WTC11 (cell line): ENCODE measurements around the gene TRABD2A. TPM values are rescaled to one million over a fixed set of nuclear protein-coding genes. Genes with fewer than 3 reads are reported as not detected.

Experiments used
- ATAC-seq: fragments of 200-7000 bp; cut with Tn5 transposase; 2 replicates; pipeline ENCODE4 v1.10.0; 2021; ENCODE audit warnings: mild to moderate bottlenecking, moderate library complexity
- CTCF ChIA-PET: fragments of 300-600 bp; sonication (Branson Sonifier 250); formaldehyde crosslinking; loops from one replicate; lab custom pipeline; 2021; ENCODE audit warnings: antibody characterized with exemption; lab: Charles Lee
- POLR2A ChIA-PET: fragments of 350-600 bp; sonication (Branson Sonifier 250); formaldehyde crosslinking; loops from one replicate; lab custom pipeline; 2021; ENCODE audit warnings: antibody characterized with exemption; lab: Charles Lee
- DNase-seq: peaks from one replicate; pipeline ENCODE4 v3.0.0; 2021; ENCODE audit warnings: low spot score
- H3K27ac Mint-ChIP-seq: 2 replicates; pipeline ENCODE4 v1.8.0; 2021; ENCODE audit warnings: mixed read lengths
- H3K27me3 Mint-ChIP-seq: 2 replicates; pipeline ENCODE4 v1.8.0; 2021; ENCODE audit warnings: low read depth, mild to moderate bottlenecking, moderate library complexity, mixed read lengths
- H3K36me3 Mint-ChIP-seq: 2 replicates; pipeline ENCODE4 v1.8.0; 2021; ENCODE audit warnings: mixed read lengths
- H3K4me1 Mint-ChIP-seq: 2 replicates; pipeline ENCODE4 v1.8.0; 2022; ENCODE audit warnings: mixed read lengths
- H3K4me3 Mint-ChIP-seq: 2 replicates; pipeline ENCODE4 v1.8.0; 2021; ENCODE audit warnings: mild to moderate bottlenecking, moderate library complexity, mixed read lengths
- H3K9me3 Mint-ChIP-seq: 2 replicates; pipeline ENCODE4 v1.8.0; 2021; ENCODE audit warnings: mixed read lengths
- CBFB ChIP-seq: sonication (generic); formaldehyde crosslinking; IDR thresholded peaks from 2 replicates; pipeline ENCODE4 v1.8.1; 2022; ENCODE audit warnings: mild to moderate bottlenecking, low read depth, missing genetic modification reagents
- GRHL2 ChIP-seq: fragments of 250-450 bp; sonication (Bioruptor Pico); IDR thresholded peaks from 2 replicates; pipeline ENCODE4 v1.8.0; 2022; ENCODE audit warnings: mild to moderate bottlenecking, moderate library complexity; ENCODE audit not compliant: insufficient replicate concordance, severe bottlenecking
- HMGA2 ChIP-seq: fragments of 250-450 bp; sonication (Bioruptor Pico); IDR thresholded peaks from 2 replicates; pipeline ENCODE4 v1.4.0; 2021; ENCODE audit warnings: mild to moderate bottlenecking, moderate library complexity
- NR2C2 ChIP-seq: sonication (generic); formaldehyde crosslinking; IDR thresholded peaks from 2 replicates; pipeline ENCODE4 v1.8.0; 2022; ENCODE audit warnings: mild to moderate bottlenecking, missing genetic modification reagents
- RELA ChIP-seq: sonication (generic); formaldehyde crosslinking; IDR thresholded peaks from 2 replicates; pipeline ENCODE4 v1.8.1; 2022; ENCODE audit warnings: missing genetic modification reagents, mild to moderate bottlenecking, borderline replicate concordance
- SMAD4 ChIP-seq: sonication (generic); formaldehyde crosslinking; IDR thresholded peaks from 2 replicates; pipeline ENCODE4 v1.8.0; 2022; ENCODE audit warnings: mild to moderate bottlenecking, missing genetic modification reagents
- TCF7 ChIP-seq: sonication (generic); formaldehyde crosslinking; IDR thresholded peaks from 2 replicates; pipeline ENCODE4 v1.8.0; 2022; ENCODE audit warnings: mild to moderate bottlenecking, low read depth, missing genetic modification reagents, moderate library complexity
- TEAD1 ChIP-seq: sonication (generic); formaldehyde crosslinking; IDR thresholded peaks from 2 replicates; pipeline ENCODE4 v1.8.0; 2022; ENCODE audit warnings: mild to moderate bottlenecking, missing genetic modification reagents
- TP53 ChIP-seq: sonication (generic); formaldehyde crosslinking; IDR thresholded peaks from 2 replicates; pipeline ENCODE4 v1.8.1; 2023; ENCODE audit warnings: mild to moderate bottlenecking, missing genetic modification reagents
- ZNF317 ChIP-seq: sonication (generic); formaldehyde crosslinking; IDR thresholded peaks from 2 replicates; pipeline ENCODE4 v1.8.1; 2023; ENCODE audit warnings: low read depth, mild to moderate bottlenecking, moderate library complexity, missing genetic modification reagents, borderline replicate concordance
- ZNF396 ChIP-seq: fragments of 250-450 bp; sonication (Bioruptor Pico); IDR thresholded peaks from 2 replicates; pipeline ENCODE4 v1.8.0; 2021; ENCODE audit warnings: mild to moderate bottlenecking, moderate library complexity, borderline replicate concordance
- ZNF671 ChIP-seq: fragments of 250-450 bp; sonication (Bioruptor Pico); IDR thresholded peaks from 2 replicates; pipeline ENCODE4 v1.8.0; 2021; ENCODE audit warnings: mild to moderate bottlenecking
- total RNA-seq: library from RNA; stranded (reverse); gene quantifications from 3 replicates; pipeline ENCODE4 v1.2.3, GENCODE V29; 2021
- TF ChIP-seq, protein P1 (sequence below): fragments of 250-450 bp; sonication (Bioruptor Pico); IDR thresholded peaks from 2 replicates; pipeline ENCODE4 v1.9.0; 2021; ENCODE audit warnings: mild to moderate bottlenecking
- TF ChIP-seq, protein P2 (sequence below): fragments of 250-450 bp; sonication (Bioruptor Pico); IDR thresholded peaks from 2 replicates; pipeline ENCODE4 v1.9.0; 2021; ENCODE audit warnings: mild to moderate bottlenecking
- TF ChIP-seq, protein P3 (sequence below): sonication (generic); formaldehyde crosslinking; IDR thresholded peaks from 2 replicates; pipeline ENCODE4 v1.8.1; 2023; ENCODE audit warnings: mild to moderate bottlenecking, missing genetic modification reagents, moderate library complexity
- TF ChIP-seq, protein P4 (sequence below): sonication (generic); formaldehyde crosslinking; IDR thresholded peaks from 2 replicates; pipeline ENCODE4 v1.8.1; 2023; ENCODE audit warnings: mild to moderate bottlenecking, missing genetic modification reagents, borderline replicate concordance
- TF ChIP-seq, protein P5 (sequence below): sonication (generic); formaldehyde crosslinking; IDR thresholded peaks from 2 replicates; pipeline ENCODE4 v1.8.0; 2022; ENCODE audit warnings: mild to moderate bottlenecking, missing genetic modification reagents
- TF ChIP-seq, protein P6 (sequence below): sonication (generic); formaldehyde crosslinking; IDR thresholded peaks from 2 replicates; pipeline ENCODE4 v1.8.1; 2022; ENCODE audit warnings: low read depth, mild to moderate bottlenecking, moderate library complexity, missing genetic modification reagents, borderline replicate concordance
- TF ChIP-seq, protein P7 (sequence below): sonication (generic); formaldehyde crosslinking; IDR thresholded peaks from 2 replicates; pipeline ENCODE4 v1.8.0; 2023; ENCODE audit warnings: missing genetic modification reagents

The TRABD2A gene
- total RNA-seq, 1 experiment from 2014 or later, result 12.1 TPM

DNA sequence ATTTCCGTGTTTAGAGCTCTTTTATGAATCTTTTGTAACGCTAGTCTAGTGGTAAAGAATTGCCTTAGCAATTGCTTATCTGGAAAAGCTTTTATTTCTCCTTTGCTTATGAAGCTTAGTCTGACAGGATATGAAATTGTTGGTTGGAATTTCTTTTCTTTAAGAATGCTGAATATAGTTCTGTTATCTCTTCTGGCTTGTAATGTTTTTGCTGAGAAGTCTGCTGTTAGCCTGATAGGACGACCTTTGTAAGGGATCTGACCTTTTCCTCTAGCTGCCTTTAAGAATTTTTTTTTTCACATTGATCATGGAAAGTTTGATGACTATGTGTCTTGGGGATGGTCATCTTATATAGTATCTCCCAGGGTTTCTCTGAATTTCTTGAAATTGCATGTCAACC lies 101.1 kb downstream of the TRABD2A start:
- Mint-ChIP-seq H3K36me3 (peaks cover 8% of the 10 kb centered on the region), H3K27ac (no peak overlapping the region), H3K4me3 (no peak overlapping the region), H3K4me1 (peaks cover 21% of the 10 kb centered on the region), H3K27me3 (no peaks in the 10 kb centered on the region), H3K9me3 (peaks cover 26% of the 10 kb centered on the region)
- DNase-seq, result no peak
- ATAC-seq, result no peak
- TF ChIP-seq, protein P1, sequence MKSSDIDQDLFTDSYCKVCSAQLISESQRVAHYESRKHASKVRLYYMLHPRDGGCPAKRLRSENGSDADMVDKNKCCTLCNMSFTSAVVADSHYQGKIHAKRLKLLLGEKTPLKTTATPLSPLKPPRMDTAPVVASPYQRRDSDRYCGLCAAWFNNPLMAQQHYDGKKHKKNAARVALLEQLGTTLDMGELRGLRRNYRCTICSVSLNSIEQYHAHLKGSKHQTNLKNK (CRISPR knock-in tag), result no peak
- ChIA-PET POLR2A (no interaction called here), CTCF (no interaction called here)

DNA sequence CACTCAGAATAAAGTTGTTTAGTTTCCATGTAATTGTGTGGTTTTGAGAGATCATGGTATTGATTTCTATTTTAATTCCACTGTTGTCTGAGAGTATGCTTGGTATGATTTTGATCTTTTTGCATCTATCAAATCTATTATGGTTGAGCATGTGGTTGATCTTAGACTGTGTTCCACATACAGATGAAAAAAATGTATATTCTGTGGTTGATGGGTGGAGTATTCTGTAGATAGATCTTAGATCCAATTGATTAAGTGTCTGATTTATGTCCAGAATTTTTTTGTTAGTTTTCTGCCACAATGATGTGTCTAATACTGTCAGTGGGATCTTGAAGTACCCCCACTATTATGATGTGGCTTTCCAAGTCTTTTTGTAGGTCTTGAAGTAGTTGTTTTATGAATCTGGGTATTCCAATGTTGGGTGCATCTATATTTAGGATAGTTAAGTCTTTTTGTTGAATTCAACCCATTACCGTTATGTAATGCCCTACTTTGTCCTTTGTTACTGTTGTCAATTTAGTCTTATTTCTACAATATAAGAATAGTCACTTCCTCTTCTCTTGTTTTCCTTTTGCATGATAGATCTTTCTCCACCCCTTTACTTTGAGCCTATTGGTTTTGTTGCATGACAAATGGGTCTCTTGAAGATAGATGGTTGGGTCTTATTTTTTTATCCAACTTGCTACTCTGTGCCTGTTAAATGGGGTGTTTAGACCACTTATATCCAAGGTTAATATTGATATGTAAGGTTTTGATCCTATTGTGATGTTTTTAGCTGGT lies 101.8 kb downstream of the TRABD2A start:
- no peak for DNase-seq
- peaks cover 14% of the 10 kb centered on the region for H3K4me1 Mint-ChIP-seq
- peaks cover 33% of the 10 kb centered on the region for H3K9me3 Mint-ChIP-seq
- peaks cover 13% of the 10 kb centered on the region for H3K36me3 Mint-ChIP-seq
- ChIA-PET POLR2A (no interaction called here), CTCF (no interaction called here)
- no peak overlapping the region for H3K27ac Mint-ChIP-seq
- no peak for ATAC-seq
- no peak overlapping the region for H3K4me3 Mint-ChIP-seq
- H3K27me3 Mint-ChIP-seq, result peaks cover 2% of the 10 kb centered on the region; the same call in 1 of the 2 replicates
- TF ChIP-seq TCF7 (no peak), CBFB (no peak), TP53 (no peak), SMAD4 (CRISPR knock-in tag) (no peak), GRHL2 (CRISPR knock-in tag) (no peak), RELA (CRISPR knock-in tag) (no peak), NR2C2 (CRISPR knock-in tag) (no peak), ZNF671 (CRISPR knock-in tag) (no peak), HMGA2 (CRISPR knock-in tag) (no peak), ZNF396 (CRISPR knock-in tag) (no peak), TEAD1 (CRISPR knock-in tag) (no peak), ZNF317 (CRISPR knock-in tag) (no peak)
- TF ChIP-seq, protein P2, sequence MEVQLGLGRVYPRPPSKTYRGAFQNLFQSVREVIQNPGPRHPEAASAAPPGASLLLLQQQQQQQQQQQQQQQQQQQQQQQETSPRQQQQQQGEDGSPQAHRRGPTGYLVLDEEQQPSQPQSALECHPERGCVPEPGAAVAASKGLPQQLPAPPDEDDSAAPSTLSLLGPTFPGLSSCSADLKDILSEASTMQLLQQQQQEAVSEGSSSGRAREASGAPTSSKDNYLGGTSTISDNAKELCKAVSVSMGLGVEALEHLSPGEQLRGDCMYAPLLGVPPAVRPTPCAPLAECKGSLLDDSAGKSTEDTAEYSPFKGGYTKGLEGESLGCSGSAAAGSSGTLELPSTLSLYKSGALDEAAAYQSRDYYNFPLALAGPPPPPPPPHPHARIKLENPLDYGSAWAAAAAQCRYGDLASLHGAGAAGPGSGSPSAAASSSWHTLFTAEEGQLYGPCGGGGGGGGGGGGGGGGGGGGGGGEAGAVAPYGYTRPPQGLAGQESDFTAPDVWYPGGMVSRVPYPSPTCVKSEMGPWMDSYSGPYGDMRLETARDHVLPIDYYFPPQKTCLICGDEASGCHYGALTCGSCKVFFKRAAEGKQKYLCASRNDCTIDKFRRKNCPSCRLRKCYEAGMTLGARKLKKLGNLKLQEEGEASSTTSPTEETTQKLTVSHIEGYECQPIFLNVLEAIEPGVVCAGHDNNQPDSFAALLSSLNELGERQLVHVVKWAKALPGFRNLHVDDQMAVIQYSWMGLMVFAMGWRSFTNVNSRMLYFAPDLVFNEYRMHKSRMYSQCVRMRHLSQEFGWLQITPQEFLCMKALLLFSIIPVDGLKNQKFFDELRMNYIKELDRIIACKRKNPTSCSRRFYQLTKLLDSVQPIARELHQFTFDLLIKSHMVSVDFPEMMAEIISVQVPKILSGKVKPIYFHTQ (CRISPR knock-in tag), result no peak
- TF ChIP-seq, protein P3, sequence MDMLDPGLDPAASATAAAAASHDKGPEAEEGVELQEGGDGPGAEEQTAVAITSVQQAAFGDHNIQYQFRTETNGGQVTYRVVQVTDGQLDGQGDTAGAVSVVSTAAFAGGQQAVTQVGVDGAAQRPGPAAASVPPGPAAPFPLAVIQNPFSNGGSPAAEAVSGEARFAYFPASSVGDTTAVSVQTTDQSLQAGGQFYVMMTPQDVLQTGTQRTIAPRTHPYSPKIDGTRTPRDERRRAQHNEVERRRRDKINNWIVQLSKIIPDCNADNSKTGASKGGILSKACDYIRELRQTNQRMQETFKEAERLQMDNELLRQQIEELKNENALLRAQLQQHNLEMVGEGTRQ, result no peak
- TF ChIP-seq, protein P4, sequence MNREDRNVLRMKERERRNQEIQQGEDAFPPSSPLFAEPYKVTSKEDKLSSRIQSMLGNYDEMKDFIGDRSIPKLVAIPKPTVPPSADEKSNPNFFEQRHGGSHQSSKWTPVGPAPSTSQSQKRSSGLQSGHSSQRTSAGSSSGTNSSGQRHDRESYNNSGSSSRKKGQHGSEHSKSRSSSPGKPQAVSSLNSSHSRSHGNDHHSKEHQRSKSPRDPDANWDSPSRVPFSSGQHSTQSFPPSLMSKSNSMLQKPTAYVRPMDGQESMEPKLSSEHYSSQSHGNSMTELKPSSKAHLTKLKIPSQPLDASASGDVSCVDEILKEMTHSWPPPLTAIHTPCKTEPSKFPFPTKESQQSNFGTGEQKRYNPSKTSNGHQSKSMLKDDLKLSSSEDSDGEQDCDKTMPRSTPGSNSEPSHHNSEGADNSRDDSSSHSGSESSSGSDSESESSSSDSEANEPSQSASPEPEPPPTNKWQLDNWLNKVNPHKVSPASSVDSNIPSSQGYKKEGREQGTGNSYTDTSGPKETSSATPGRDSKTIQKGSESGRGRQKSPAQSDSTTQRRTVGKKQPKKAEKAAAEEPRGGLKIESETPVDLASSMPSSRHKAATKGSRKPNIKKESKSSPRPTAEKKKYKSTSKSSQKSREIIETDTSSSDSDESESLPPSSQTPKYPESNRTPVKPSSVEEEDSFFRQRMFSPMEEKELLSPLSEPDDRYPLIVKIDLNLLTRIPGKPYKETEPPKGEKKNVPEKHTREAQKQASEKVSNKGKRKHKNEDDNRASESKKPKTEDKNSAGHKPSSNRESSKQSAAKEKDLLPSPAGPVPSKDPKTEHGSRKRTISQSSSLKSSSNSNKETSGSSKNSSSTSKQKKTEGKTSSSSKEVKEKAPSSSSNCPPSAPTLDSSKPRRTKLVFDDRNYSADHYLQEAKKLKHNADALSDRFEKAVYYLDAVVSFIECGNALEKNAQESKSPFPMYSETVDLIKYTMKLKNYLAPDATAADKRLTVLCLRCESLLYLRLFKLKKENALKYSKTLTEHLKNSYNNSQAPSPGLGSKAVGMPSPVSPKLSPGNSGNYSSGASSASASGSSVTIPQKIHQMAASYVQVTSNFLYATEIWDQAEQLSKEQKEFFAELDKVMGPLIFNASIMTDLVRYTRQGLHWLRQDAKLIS (CRISPR knock-in tag), result no peak
- TF ChIP-seq, protein P5, sequence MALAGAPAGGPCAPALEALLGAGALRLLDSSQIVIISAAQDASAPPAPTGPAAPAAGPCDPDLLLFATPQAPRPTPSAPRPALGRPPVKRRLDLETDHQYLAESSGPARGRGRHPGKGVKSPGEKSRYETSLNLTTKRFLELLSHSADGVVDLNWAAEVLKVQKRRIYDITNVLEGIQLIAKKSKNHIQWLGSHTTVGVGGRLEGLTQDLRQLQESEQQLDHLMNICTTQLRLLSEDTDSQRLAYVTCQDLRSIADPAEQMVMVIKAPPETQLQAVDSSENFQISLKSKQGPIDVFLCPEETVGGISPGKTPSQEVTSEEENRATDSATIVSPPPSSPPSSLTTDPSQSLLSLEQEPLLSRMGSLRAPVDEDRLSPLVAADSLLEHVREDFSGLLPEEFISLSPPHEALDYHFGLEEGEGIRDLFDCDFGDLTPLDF (CRISPR knock-in tag), result no peak
- TF ChIP-seq, protein P6, sequence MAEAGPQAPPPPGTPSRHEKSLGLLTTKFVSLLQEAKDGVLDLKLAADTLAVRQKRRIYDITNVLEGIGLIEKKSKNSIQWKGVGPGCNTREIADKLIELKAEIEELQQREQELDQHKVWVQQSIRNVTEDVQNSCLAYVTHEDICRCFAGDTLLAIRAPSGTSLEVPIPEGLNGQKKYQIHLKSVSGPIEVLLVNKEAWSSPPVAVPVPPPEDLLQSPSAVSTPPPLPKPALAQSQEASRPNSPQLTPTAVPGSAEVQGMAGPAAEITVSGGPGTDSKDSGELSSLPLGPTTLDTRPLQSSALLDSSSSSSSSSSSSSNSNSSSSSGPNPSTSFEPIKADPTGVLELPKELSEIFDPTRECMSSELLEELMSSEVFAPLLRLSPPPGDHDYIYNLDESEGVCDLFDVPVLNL, result no peak
- TF ChIP-seq, protein P7, sequence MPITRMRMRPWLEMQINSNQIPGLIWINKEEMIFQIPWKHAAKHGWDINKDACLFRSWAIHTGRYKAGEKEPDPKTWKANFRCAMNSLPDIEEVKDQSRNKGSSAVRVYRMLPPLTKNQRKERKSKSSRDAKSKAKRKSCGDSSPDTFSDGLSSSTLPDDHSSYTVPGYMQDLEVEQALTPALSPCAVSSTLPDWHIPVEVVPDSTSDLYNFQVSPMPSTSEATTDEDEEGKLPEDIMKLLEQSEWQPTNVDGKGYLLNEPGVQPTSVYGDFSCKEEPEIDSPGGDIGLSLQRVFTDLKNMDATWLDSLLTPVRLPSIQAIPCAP (CRISPR knock-in tag), result no peak
